Fibroblast of lung (primary cell): ENCODE measurements around the gene GGACT. TPM values are rescaled to one million over a fixed set of nuclear protein-coding genes. Genes with fewer than 3 reads are reported as not detected.

Experiments used
- DNase-seq, 2 donors: peaks; one replicate each; pipeline versions ENCODE4 v3.0.0 to v3.0.0-alpha.2; 2010; ENCODE audit warnings: low read depth in 2 of 2
- H2AFZ ChIP-seq: 2 replicates; pipeline ENCODE4 v1.5.1; 2012; ENCODE audit warnings: low read length, control low read depth, inconsistent platforms
- H3K27ac ChIP-seq: 2 replicates; pipeline ENCODE4 v1.5.1; 2011; ENCODE audit warnings: low read length, control low read depth; ENCODE audit not compliant: insufficient read depth
- H3K27me3 ChIP-seq: 2 replicates; pipeline ENCODE4 v1.5.1; 2011; ENCODE audit warnings: mild to moderate bottlenecking, low read length; ENCODE audit not compliant: control insufficient read depth, insufficient read depth
- H3K36me3 ChIP-seq: 2 replicates; pipeline ENCODE4 v1.5.1; 2011; ENCODE audit warnings: low read length; ENCODE audit not compliant: control insufficient read depth, insufficient read depth
- H3K4me1 ChIP-seq: 2 replicates; pipeline ENCODE4 v1.5.1; 2011; ENCODE audit warnings: low read length; ENCODE audit not compliant: control insufficient read depth, insufficient read depth; ENCODE audit errors: extremely low read depth
- H3K4me2 ChIP-seq: 2 replicates; pipeline ENCODE4 v1.5.1; 2011; ENCODE audit warnings: low read length, control low read depth; ENCODE audit not compliant: insufficient read depth; ENCODE audit errors: extremely low read depth
- H3K4me3 ChIP-seq, 4 experiments: fragments of 200-600 bp in 1 of 4; sonication (generic) in 1 of 4; replicated peaks in 1 of 4; 2 replicates each; pipeline ENCODE4 v1.5.1; 2011 to 2016; ENCODE audit warnings: low read length in 4 of 4, low read depth in 3 of 4, mild to moderate bottlenecking in 3 of 4, control low read depth in 2 of 4, inconsistent platforms in 1 of 4, mixed read lengths in 1 of 4; ENCODE audit not compliant: insufficient read depth in 1 of 4; ENCODE audit errors: control extremely low read depth in 1 of 4
- H3K79me2 ChIP-seq: 2 replicates; pipeline ENCODE4 v1.5.1; 2012; ENCODE audit warnings: mild to moderate bottlenecking, low read length, inconsistent platforms; ENCODE audit not compliant: control insufficient read depth, insufficient read depth
- H3K9ac ChIP-seq: 2 replicates; pipeline ENCODE4 v1.5.1; 2011; ENCODE audit warnings: mild to moderate bottlenecking, low read length, control low read depth; ENCODE audit not compliant: insufficient read depth
- H3K9me3 ChIP-seq: 2 replicates; pipeline ENCODE4 v1.5.1; 2012; ENCODE audit warnings: low read depth, low read length; ENCODE audit not compliant: control insufficient read depth, insufficient read depth
- H4K20me1 ChIP-seq: 2 replicates; pipeline ENCODE4 v1.5.1; 2011; ENCODE audit warnings: low read length; ENCODE audit not compliant: control insufficient read depth, insufficient read depth; ENCODE audit errors: extremely low read depth
- CTCF ChIP-seq, 2 donors: IDR thresholded peaks in 1 of 2; conservative IDR thresholded peaks in 1 of 2; 1 replicate in 1 of 2; 2 replicates in 1 of 2; pipeline ENCODE4 v1.5.1; 2011 to 2012; ENCODE audit warnings: low read length in 2 of 2, control low read depth in 1 of 2, inconsistent platforms in 1 of 2, low read depth in 1 of 2, mild to moderate bottlenecking in 1 of 2
- EZH2 ChIP-seq: IDR thresholded peaks from 2 replicates; pipeline ENCODE4 v1.5.1; 2012; ENCODE audit warnings: low read length, control low read depth, mild to moderate bottlenecking; ENCODE audit errors: missing control alignments
- polyA plus RNA-seq, 2 donors: library from polyadenylated mRNA; depleted of rRNA in 1 of 2; stranded (reverse) in 1 of 2; unstranded in 1 of 2; fragments of >200 nt; gene quantifications; 2 replicates each; pipeline ENCODE4 v1.2.1, GENCODE V29; 2011 to 2012; ENCODE audit warnings: missing spikeins in 1 of 2
- total RNA-seq: library from RNA; depleted of rRNA; stranded (reverse); fragments of >200 nt; gene quantifications from 2 replicates; pipeline ENCODE4 v1.2.1, GENCODE V29; 2014

Gene GGACT
- total and polyA plus RNA-seq, 2 donors (not counting 1 experiment from before 2014, with no cell fraction given), result 2.6 to 6.6 TPM

GRCh38 chr13:100497389-100497788 is 91.2 kb downstream of the GGACT start:
- no peak for TF ChIP-seq EZH2
- no peak for TF ChIP-seq CTCF (conservative IDR thresholded peaks at IDR 0.05 in 1 of 2, IDR thresholded peaks at IDR 0.05 in 1 of 2; ENCODE audit: low read depth in 1 of 2, low read length in 2 of 2)

GRCh38 chr13:100495455-100495854 is 93.1 kb downstream of the GGACT start:
- H3K4me1 ChIP-seq, result no peaks in the 10 kb centered on the region
- H2AFZ ChIP-seq, result no peak overlapping the region
- no peaks in the 10 kb centered on the region for H3K9me3 ChIP-seq
- H3K79me2 ChIP-seq, result no peaks in the 10 kb centered on the region
- H4K20me1 ChIP-seq, result no peaks in the 10 kb centered on the region
- no peak for DNase-seq
- no peak overlapping the region for H3K27ac ChIP-seq
- no peak overlapping the region for H3K9ac ChIP-seq
- TF ChIP-seq CTCF (conservative IDR thresholded peaks at IDR 0.05 in 1 of 2, IDR thresholded peaks at IDR 0.05 in 1 of 2; ENCODE audit: low read depth in 1 of 2, low read length in 2 of 2) (no peak), EZH2 (no peak)
- no peak overlapping the region for H3K4me2 ChIP-seq
- H3K36me3 ChIP-seq, result no peaks in the 10 kb centered on the region
- H3K27me3 ChIP-seq, result no peaks in the 10 kb centered on the region
- H3K4me3 ChIP-seq, result no peak overlapping the region

More at GRCh38 chr13:100497389-100497788, 91.2 kb downstream of the GGACT start:
- no peak overlapping the region for H3K4me3 ChIP-seq
- H3K4me2 ChIP-seq, result no peak overlapping the region
- no peak overlapping the region for H2AFZ ChIP-seq
- no peaks in the 10 kb centered on the region for H3K4me1 ChIP-seq
- H3K27me3 ChIP-seq, result no peaks in the 10 kb centered on the region
- H3K36me3 ChIP-seq, result no peaks in the 10 kb centered on the region
- no peaks in the 10 kb centered on the region for H3K79me2 ChIP-seq
- no peak overlapping the region for H3K9ac ChIP-seq
- no peaks in the 10 kb centered on the region for H3K9me3 ChIP-seq
- no peak overlapping the region for H3K27ac ChIP-seq
- DNase-seq, result peak; percentile 59 to 76
- no peaks in the 10 kb centered on the region for H4K20me1 ChIP-seq

- Histone ChIP-seq H3K27me3 (no peaks in the 10 kb centered on the region), H3K36me3 (no peaks in the 10 kb centered on the region), H3K4me1 (no peaks in the 10 kb centered on the region), H3K4me3 (no peak overlapping the region), H4K20me1 (no peaks in the 10 kb centered on the region), H3K27ac (no peak overlapping the region), H3K79me2 (no peaks in the 10 kb centered on the region), H2AFZ (no peak overlapping the region), H3K4me2 (no peak overlapping the region), H3K9me3 (no peaks in the 10 kb centered on the region), H3K9ac (no peak overlapping the region)
- DNase-seq, result peak in 1 of 2 donors; percentile 50
- TF ChIP-seq CTCF (conservative IDR thresholded peaks at IDR 0.05 in 1 of 2, IDR thresholded peaks at IDR 0.05 in 1 of 2; ENCODE audit: low read depth in 1 of 2, low read length in 2 of 2) (no peak), EZH2 (no peak)
These were observed 95.2 kb downstream of the GGACT start for GRCh38 chr13:100493418-100493817.
